Upper lobe of left lung (tissue), 4 donors: ENCODE results near the gene FCAMR.

Experiments used
- EP300 ChIP-seq, 4 donors: sonication (generic); formaldehyde crosslinking; IDR thresholded peaks; one replicate each; pipeline ENCODE4 v1.5.1; 2017; ENCODE audit warnings: antibody characterized with exemption in 4 of 4, control low read depth in 2 of 4
- POLR2A ChIP-seq, 4 donors: fragments of 450-650 bp; IDR thresholded peaks; one replicate each; pipeline ENCODE4 v1.5.1; 2016 to 2017; ENCODE audit warnings: antibody characterized with exemption in 4 of 4, mild to moderate bottlenecking in 2 of 4
- TF ChIP-seq, protein P1 (sequence below), 6 experiments: fragments of 450-650 bp in 4 of 6; fragments of 200-600 bp in 2 of 6; sonication (generic) in 2 of 6; IDR thresholded peaks; one replicate each; pipeline ENCODE4 v1.5.1; 2016 to 2019; ENCODE audit warnings: antibody characterized with exemption in 6 of 6

DNA sequence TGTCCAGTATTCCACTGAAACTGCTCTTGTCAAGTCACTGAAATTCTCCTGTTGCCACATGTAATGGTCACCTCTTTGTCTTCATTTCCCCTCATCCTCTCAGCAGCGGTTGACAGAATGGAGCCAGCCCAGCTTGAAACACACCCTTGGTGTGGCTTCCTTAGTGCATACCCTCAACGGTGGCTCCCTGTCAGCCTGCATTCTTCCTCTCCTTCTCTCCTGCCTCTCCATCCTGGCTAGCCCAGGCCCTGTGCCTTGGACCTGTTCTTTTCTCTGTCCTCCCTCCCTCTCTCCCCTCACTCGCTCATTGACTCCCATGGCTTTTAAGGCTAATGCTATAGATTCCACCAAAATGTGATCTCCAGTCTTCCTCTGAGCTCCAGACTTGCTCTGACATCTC lies 52.2 kb downstream of the FCAMR start:
- TF ChIP-seq, protein P1, sequence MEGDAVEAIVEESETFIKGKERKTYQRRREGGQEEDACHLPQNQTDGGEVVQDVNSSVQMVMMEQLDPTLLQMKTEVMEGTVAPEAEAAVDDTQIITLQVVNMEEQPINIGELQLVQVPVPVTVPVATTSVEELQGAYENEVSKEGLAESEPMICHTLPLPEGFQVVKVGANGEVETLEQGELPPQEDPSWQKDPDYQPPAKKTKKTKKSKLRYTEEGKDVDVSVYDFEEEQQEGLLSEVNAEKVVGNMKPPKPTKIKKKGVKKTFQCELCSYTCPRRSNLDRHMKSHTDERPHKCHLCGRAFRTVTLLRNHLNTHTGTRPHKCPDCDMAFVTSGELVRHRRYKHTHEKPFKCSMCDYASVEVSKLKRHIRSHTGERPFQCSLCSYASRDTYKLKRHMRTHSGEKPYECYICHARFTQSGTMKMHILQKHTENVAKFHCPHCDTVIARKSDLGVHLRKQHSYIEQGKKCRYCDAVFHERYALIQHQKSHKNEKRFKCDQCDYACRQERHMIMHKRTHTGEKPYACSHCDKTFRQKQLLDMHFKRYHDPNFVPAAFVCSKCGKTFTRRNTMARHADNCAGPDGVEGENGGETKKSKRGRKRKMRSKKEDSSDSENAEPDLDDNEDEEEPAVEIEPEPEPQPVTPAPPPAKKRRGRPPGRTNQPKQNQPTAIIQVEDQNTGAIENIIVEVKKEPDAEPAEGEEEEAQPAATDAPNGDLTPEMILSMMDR (IDR thresholded peaks at IDR 0.05) = no peak
- no peak for TF ChIP-seq POLR2A (IDR thresholded peaks at IDR 0.05)
- no peak for TF ChIP-seq EP300 (IDR thresholded peaks at IDR 0.05)
